Subcutaneous adipose tissue (tissue), 4 donors: ENCODE results near the gene MPC1. TPM values are rescaled to one million over a fixed set of nuclear protein-coding genes. Genes with fewer than 3 reads are reported as not detected.

ENCODE experiments used
- total RNA-seq, 4 donors: library from RNA; depleted of rRNA; stranded (reverse); fragments of >200 nt; gene quantifications; one replicate each; pipeline ENCODE4 v1.1.0, GENCODE V29; 2016
- TF ChIP-seq, protein P1 (sequence below): fragments of 450-650 bp; IDR thresholded peaks from one replicate; pipeline ENCODE4 v1.5.1; 2016; ENCODE audit warnings: low read depth, mild to moderate bottlenecking, control low read depth, antibody characterized with exemption, moderate library complexity

MPC1 gene
- total RNA-seq, 4 donors from 2014 or later: 59.7 to 118 (median 94.1) TPM

DNA sequence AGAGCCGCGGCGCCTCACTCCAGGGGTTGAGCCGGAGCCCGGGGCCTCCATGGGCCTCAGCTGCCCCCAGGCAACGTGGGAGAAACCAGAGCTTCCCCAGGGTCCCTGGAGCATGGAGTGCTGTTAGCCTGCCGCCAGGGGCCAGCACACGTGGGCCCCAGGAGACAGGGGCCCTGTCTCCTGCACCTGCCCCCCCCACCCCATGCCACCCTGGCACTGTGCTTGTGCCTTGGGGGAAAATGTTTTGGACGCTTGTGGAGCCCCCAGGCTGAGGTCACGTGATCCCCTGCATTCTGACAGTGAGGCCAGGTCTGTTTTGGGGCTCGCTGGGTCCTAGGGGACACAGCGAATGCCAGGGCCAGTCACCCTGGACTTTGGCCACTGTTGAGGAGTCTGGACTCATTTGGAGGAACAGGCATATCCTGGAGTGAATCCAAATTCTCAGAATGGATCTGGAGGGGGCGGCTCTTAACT, 30.2 kb upstream of the MPC1 start:
- TF ChIP-seq, protein P1, sequence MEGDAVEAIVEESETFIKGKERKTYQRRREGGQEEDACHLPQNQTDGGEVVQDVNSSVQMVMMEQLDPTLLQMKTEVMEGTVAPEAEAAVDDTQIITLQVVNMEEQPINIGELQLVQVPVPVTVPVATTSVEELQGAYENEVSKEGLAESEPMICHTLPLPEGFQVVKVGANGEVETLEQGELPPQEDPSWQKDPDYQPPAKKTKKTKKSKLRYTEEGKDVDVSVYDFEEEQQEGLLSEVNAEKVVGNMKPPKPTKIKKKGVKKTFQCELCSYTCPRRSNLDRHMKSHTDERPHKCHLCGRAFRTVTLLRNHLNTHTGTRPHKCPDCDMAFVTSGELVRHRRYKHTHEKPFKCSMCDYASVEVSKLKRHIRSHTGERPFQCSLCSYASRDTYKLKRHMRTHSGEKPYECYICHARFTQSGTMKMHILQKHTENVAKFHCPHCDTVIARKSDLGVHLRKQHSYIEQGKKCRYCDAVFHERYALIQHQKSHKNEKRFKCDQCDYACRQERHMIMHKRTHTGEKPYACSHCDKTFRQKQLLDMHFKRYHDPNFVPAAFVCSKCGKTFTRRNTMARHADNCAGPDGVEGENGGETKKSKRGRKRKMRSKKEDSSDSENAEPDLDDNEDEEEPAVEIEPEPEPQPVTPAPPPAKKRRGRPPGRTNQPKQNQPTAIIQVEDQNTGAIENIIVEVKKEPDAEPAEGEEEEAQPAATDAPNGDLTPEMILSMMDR: no peak

DNA sequence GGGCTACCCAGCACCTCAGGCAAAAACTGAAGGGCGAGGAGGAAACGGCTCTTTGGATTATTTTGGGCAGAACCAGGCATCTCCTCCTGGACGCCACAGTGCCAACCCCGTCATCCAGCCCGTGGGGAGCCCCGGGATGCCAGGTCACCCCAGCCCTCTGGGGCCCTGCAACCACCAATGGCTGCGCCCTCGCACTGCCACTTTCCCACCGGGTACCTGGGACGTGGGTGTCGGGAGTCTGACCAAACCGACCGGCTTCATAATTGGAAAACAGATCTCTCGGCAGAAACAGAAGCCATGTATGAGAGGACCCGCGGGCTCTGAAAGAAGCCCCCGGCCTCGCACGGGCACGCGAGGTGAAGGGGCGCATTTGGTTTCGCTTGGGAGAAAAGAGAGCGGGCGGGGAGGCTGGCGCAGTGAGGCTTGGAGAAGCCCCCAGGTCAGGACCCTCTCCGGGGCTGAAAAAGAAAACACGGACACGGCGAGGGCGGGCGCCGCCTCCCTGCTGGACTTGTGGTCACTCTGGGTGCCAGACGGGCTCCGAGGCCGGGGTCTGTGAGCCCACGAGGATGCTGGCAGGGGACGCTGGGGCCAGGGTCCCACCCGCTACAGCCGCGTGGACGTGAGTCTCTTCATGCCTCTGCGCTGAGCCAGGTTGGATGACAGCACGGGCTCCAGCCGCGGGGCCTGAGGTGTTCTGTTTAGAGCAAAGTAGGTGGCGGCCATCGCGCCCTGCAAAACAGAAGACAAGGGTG, 29.6 kb upstream of the MPC1 start:
- TF ChIP-seq, protein P1: no peak

DNA sequence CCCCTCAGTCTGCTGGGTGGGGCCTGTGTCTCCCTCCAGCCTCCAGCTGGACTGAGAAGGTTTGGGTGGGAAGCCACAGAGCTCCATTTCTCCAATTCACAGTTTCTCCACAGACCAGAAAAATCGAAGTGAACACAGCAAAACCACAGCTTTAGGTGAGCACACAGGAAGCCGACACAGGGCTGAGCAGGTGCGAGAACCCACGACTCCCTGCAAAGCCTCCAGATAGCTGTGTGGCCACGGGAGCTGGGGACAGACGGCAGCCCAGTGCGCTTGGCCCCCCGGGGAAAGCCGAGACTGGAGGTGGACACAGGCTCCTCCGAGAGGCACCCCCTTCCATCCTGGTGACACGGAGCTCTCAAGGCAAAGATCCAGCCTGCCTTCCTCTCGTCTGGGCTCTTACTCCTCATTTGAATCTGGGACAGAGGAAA, 29.0 kb upstream of the MPC1 start:
- TF ChIP-seq, protein P1: no peak

DNA sequence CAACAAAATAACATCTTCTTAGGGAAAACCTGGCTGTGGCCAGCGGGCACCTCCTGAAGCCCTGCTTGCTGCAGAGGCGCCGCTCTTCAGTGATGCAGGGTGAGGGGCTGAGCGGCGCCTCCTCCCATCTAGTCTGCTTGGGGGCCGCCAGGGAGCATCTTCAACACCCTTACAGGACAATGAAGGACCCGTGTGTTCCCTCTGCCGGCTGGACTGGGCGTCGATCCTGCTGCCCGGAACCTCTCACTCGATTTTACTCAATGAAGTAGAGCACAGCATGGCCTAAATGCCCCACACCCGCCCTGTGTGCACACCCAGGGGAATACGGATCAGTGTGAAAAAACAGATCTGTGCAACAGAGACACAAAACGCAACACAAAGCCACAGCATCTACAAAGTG, 28.5 kb upstream of the MPC1 start:
- TF ChIP-seq, protein P1: no peak

DNA sequence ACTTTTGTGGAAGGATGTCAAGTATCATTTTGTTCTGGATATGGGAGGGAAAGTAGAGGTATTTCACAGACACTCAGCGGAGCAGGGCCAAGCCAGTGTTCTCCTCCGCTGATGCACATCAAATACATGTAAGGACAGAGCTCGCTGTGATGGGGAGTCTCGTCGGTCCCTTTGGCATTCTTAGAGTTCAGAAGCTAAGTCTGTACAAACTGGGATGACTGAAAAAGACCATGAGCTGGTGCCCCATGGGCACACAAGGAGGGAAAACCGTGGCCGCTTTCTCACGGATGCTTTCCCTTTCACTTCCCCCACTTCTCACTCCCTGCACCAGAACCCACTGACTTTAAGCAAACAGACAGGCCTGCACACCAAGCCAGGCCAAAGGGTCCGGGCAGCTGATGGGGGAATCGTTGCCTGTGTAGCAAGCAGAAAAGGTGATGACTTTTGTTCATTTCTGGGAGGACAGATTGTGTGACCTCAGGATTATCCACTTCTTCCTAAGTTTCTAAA, 27.7 kb upstream of the MPC1 start:
- TF ChIP-seq, protein P1: no peak

DNA sequence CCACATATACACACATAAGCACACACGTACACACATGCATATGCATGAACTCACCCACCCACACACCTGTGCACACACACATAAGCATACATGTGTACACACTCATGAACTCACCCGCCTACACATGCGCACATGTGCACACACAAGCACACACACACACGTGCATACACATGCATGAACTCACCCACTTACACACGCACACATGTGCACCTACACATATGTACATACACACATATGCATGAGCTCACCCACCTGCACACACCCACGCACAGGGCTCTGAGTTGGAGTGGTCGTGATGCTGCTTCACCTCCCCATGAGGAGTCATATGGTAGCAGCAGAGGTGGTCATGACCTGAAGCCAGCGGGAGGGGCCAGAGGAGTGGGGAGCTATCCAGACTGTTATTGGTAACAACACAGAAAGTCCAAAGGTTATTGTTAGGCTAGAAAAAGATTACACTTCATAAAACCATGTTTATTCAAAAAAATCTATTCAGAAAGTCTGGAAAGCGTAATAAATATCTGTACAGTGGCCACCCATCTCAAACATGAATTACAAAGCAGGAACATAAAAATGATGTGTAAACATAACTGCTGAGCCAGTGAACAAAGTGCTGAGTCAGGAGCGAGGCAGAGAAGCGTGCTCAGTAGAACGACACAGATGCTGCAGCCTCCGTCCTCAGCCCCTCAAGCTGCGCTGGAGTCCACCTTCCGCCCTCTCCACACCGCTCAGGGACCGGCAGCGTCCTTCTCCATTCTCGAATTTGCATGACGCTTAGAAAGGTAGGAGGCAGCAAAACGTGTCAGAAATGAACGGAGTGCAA, 26.4 kb upstream of the MPC1 start:
- TF ChIP-seq, protein P1: no peak

DNA sequence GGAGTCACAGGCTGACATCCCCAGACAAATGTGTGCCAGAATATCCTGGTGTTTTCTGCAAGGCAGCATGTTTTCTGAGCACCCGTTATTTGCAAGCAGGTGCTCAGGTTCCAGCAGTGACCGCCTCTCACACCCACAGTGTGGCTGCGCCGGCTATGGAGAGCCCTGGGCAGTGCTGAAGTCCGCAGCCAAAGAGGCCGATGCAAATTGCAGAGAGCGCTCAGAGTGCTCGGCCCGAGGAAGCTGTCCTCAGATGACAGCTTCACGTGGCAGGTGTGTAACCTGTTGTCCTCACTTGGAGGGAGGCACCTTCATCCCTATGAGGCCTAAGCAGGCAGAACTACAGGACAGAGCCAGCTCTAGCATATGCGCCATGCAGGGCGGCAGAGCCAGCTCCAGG, 23.5 kb upstream of the MPC1 start:
- TF ChIP-seq, protein P1: no peak
